Islet of Langerhans (tissue), 1 donor: ENCODE results near the gene COMMD4.
"Not testable (repeated sequence)": the region's sequence is repeated elsewhere in the genome, so short reads cannot be mapped to it uniquely, and the experiment has no call there.

Experiments
- FAIRE-seq: peaks from one replicate; lab custom pipeline; 2011; peaks lifted over from hg19 to GRCh38; lab: Jason Lieb, UNC

Gene COMMD4

GRCh38 chr15:75333654-75334419 is 2.0 kb upstream of the COMMD4 start:
- FAIRE-seq = not testable (repeated sequence)

GRCh38 chr15:75335313-75335704 is 554 bp upstream of the COMMD4 start:
- no peak for FAIRE-seq

GRCh38 chr15:75338661-75339240 is 2.9 kb downstream of the COMMD4 start:
- no peak for FAIRE-seq

- no peak for FAIRE-seq
These were observed 3.8 kb downstream of the COMMD4 start for GRCh38 chr15:75339531-75340240.

GRCh38 chr15:75342221-75342620 is 6.4 kb downstream of the COMMD4 start:
- no peak for FAIRE-seq

GRCh38 chr15:75343953-75344352 is 8.1 kb downstream of the COMMD4 start:
- FAIRE-seq = not testable (repeated sequence)

- no peak for FAIRE-seq
These were observed 10.9 kb downstream of the COMMD4 start, which contains the start of gene NEIL1 for GRCh38 chr15:75346796-75347221. NEIL1 (plus strand) TSS chr15:75347039; CDS start chr15:75348906, 1,867 bp downstream.

- FAIRE-seq = no peak
These were observed 11.6 kb downstream of the COMMD4 start for GRCh38 chr15:75347222-75348033.

GRCh38 chr15:75348034-75348561 is 12.2 kb downstream of the COMMD4 start:
- no peak for FAIRE-seq

- no peak for FAIRE-seq
These were observed 12.9 kb downstream of the COMMD4 start for GRCh38 chr15:75348562-75349350.

GRCh38 chr15:75349351-75349669 is 13.4 kb downstream of the COMMD4 start:
- not testable (repeated sequence) for FAIRE-seq

GRCh38 chr15:75349851-75350588 is 14.2 kb downstream of the COMMD4 start:
- no peak for FAIRE-seq

GRCh38 chr15:75350601-75351361 is 14.9 kb downstream of the COMMD4 start:
- no peak for FAIRE-seq

- FAIRE-seq = no peak
These were observed 16.6 kb downstream of the COMMD4 start for GRCh38 chr15:75352186-75353080.

- FAIRE-seq = no peak
These were observed 17.7 kb downstream of the COMMD4 start for GRCh38 chr15:75353604-75354003.

- no peak for FAIRE-seq
These were observed 18.6 kb downstream of the COMMD4 start for GRCh38 chr15:75354454-75354853.

GRCh38 chr15:75355369-75355768 is 19.5 kb downstream of the COMMD4 start:
- no peak for FAIRE-seq

- FAIRE-seq = no peak
These were observed 20.1 kb downstream of the COMMD4 start for GRCh38 chr15:75356006-75356405.

- no peak for FAIRE-seq
These were observed 20.7 kb downstream of the COMMD4 start for GRCh38 chr15:75356517-75356916.
